IMR-90 (cell line): Measurements from ENCODE around the gene SERPINA3. TPM values are rescaled to one million over a fixed set of nuclear protein-coding genes. Genes with fewer than 3 reads are reported as not detected.

ENCODE experiments used
- ATAC-seq: fragments of 200-7000 bp; cut with Tn5 transposase; 2 replicates; pipeline ENCODE4 v1.9.1; 2020; ENCODE audit warnings: low read depth, mild to moderate bottlenecking, moderate library complexity
- BruUV-seq: library from RNA; stranded (reverse); fragments of 400-500 nt; replicated peaks from 2 replicates; lab custom pipeline; 2021; lab: Mats Ljungman, UMichigan
- CTCF ChIA-PET: fragments of 300-600 bp; formaldehyde crosslinking; extraction: SDS; loops from one replicate; lab custom pipeline; 2021; ENCODE audit warnings: antibody characterized with exemption; lab: Yijun Ruan, JAX
- POLR2A ChIA-PET: fragments of 300-600 bp; sonication (Branson Sonifier 250); formaldehyde crosslinking; loops from one replicate; lab custom pipeline; 2022; ENCODE audit warnings: antibody characterized with exemption; ENCODE audit not compliant: unreplicated experiment; lab: Charles Lee
- DNase-seq: peaks from one replicate; pipeline ENCODE4 v3.0.0; 2013
- H2AFZ ChIP-seq: replicated peaks from 2 replicates; pipeline ENCODE3; 2013; ENCODE audit warnings: low read length, mild to moderate bottlenecking; ENCODE audit not compliant: poor library complexity
- H2AK5ac ChIP-seq: 2 replicates; pipeline ENCODE4 v1.6.1; 2013; ENCODE audit warnings: low read depth, low read length, inconsistent platforms
- H2AK9ac ChIP-seq: replicated peaks from 2 replicates; pipeline ENCODE3; 2013; ENCODE audit warnings: mild to moderate bottlenecking, low read depth, low read length, moderate library complexity; ENCODE audit not compliant: poor library complexity
- H2BK120ac ChIP-seq: 2 replicates; pipeline ENCODE4 v1.6.1; 2013; ENCODE audit warnings: low read depth, low read length, inconsistent platforms
- H2BK15ac ChIP-seq: 3 replicates; pipeline ENCODE4 v1.6.1; 2013; ENCODE audit warnings: low read depth, low read length, inconsistent platforms
- H2BK20ac ChIP-seq: 2 replicates; pipeline ENCODE4 v1.6.1; 2013; ENCODE audit warnings: low read depth, mild to moderate bottlenecking, inconsistent platforms, low read length, moderate library complexity
- H2BK5ac ChIP-seq: 2 replicates; pipeline ENCODE4 v1.6.1; 2013; ENCODE audit warnings: mild to moderate bottlenecking, low read depth, low read length, inconsistent platforms; ENCODE audit not compliant: poor library complexity, severe bottlenecking
- H3K14ac ChIP-seq: replicated peaks from 2 replicates; pipeline ENCODE4 v1.6.1; 2013; ENCODE audit warnings: low read depth, low read length, inconsistent platforms
- H3K18ac ChIP-seq: 2 replicates; pipeline ENCODE4 v1.6.1; 2013; ENCODE audit warnings: low read depth, low read length, control low read depth
- H3K23ac ChIP-seq: 2 replicates; pipeline ENCODE4 v1.6.1; 2013; ENCODE audit warnings: low read depth, low read length, inconsistent platforms
- H3K27ac ChIP-seq: 2 replicates; pipeline ENCODE4 v1.5.1; 2013; ENCODE audit warnings: mild to moderate bottlenecking, control low read depth, low read length; ENCODE audit not compliant: insufficient read depth
- H3K27me3 ChIP-seq: 2 replicates; pipeline ENCODE4 v1.6.1; 2013; ENCODE audit warnings: low read length; ENCODE audit not compliant: control insufficient read depth, insufficient read depth
- H3K36me3 ChIP-seq: 2 replicates; pipeline ENCODE4 v1.6.1; 2013; ENCODE audit warnings: low read length, mixed read lengths; ENCODE audit not compliant: control insufficient read depth, insufficient read depth
- H3K4ac ChIP-seq: 2 replicates; pipeline ENCODE4 v1.6.1; 2013; ENCODE audit warnings: low read depth, low read length, inconsistent platforms
- H3K4me1 ChIP-seq: 2 replicates; pipeline ENCODE4 v1.6.1; 2013; ENCODE audit warnings: low read length, mixed read lengths; ENCODE audit not compliant: control insufficient read depth, insufficient read depth
- H3K4me2 ChIP-seq: 2 replicates; pipeline ENCODE4 v1.6.1; 2013; ENCODE audit warnings: low read depth, mild to moderate bottlenecking, control low read depth, low read length, moderate library complexity
- H3K4me3 ChIP-seq: 2 replicates; pipeline ENCODE4 v1.5.1; 2013; ENCODE audit warnings: low read depth, mild to moderate bottlenecking, control low read depth, low read length, moderate library complexity; ENCODE audit not compliant: insufficient read depth
- H3K56ac ChIP-seq: 2 replicates; pipeline ENCODE4 v1.6.1; 2013; ENCODE audit warnings: low read length, inconsistent platforms; ENCODE audit not compliant: insufficient read depth; ENCODE audit errors: extremely low read depth
- H3K79me1 ChIP-seq, 2 experiments: 2 replicates each; pipeline ENCODE4 v1.6.1; 2013; ENCODE audit warnings: low read length in 2 of 2, inconsistent platforms in 1 of 2, low read depth in 1 of 2
- H3K9ac ChIP-seq: 2 replicates; pipeline ENCODE4 v1.6.1; 2013; ENCODE audit warnings: low read depth, low read length, control low read depth
- H3K9me1 ChIP-seq: 2 replicates; pipeline ENCODE4 v1.6.1; 2013; ENCODE audit warnings: low read length, inconsistent platforms; ENCODE audit not compliant: insufficient read depth
- H3K9me3 ChIP-seq: 2 replicates; pipeline ENCODE4 v1.6.1; 2013; ENCODE audit warnings: low read length; ENCODE audit not compliant: control insufficient read depth, insufficient read depth
- H4K20me1 ChIP-seq: 2 replicates; pipeline ENCODE4 v1.6.1; 2013; ENCODE audit warnings: low read length, inconsistent platforms; ENCODE audit not compliant: insufficient read depth
- H4K5ac ChIP-seq: 2 replicates; pipeline ENCODE4 v1.6.1; 2013; ENCODE audit warnings: mild to moderate bottlenecking, low read depth, low read length, control low read depth
- H4K8ac ChIP-seq, 2 experiments: 2 replicates each; pipeline ENCODE4 v1.6.1; 2013; ENCODE audit warnings: low read depth in 2 of 2, low read length in 2 of 2, control low read depth in 1 of 2, inconsistent platforms in 1 of 2
- H4K91ac ChIP-seq: 2 replicates; pipeline ENCODE4 v1.6.1; 2013; ENCODE audit warnings: low read depth, low read length, inconsistent platforms; ENCODE audit not compliant: insufficient read depth
- BHLHE40 ChIP-seq: fragments of 150-350 bp; IDR thresholded peaks from 2 replicates; pipeline ENCODE4 v1.6.1; 2016; ENCODE audit warnings: mild to moderate bottlenecking, low read depth, low read length
- CEBPB ChIP-seq: IDR thresholded peaks from 2 replicates; pipeline ENCODE4 v1.6.1; 2012; ENCODE audit warnings: low read depth, low read length, improper control_type of control experiment
- CHD1 ChIP-seq: IDR thresholded peaks from 2 replicates; pipeline ENCODE4 v1.6.1; 2012; ENCODE audit warnings: low read depth, low read length, improper control_type of control experiment
- CTCF ChIP-seq: conservative IDR thresholded peaks from 2 replicates; pipeline ENCODE4 v1.5.1; 2012; ENCODE audit warnings: mild to moderate bottlenecking, low read depth, low read length, improper control_type of control experiment
- ELK1 ChIP-seq: fragments of 150-350 bp; IDR thresholded peaks from 2 replicates; pipeline ENCODE4 v1.6.1; 2016; ENCODE audit warnings: low read depth, mild to moderate bottlenecking, low read length, moderate library complexity, borderline replicate concordance
- FOS ChIP-seq: fragments of 150-350 bp; IDR thresholded peaks from 2 replicates; pipeline ENCODE4 v1.6.1; 2016; ENCODE audit warnings: low read depth, low read length
- MAFK ChIP-seq: IDR thresholded peaks from 2 replicates; pipeline ENCODE4 v1.6.1; 2012; ENCODE audit warnings: low read depth, low read length, improper control_type of control experiment
- MAZ ChIP-seq: IDR thresholded peaks from 2 replicates; pipeline ENCODE4 v1.6.1; 2012; ENCODE audit warnings: low read depth, mild to moderate bottlenecking, low read length, improper control_type of control experiment, moderate library complexity, borderline replicate concordance
- MXI1 ChIP-seq: IDR thresholded peaks from 2 replicates; pipeline ENCODE4 v1.6.1; 2012; ENCODE audit warnings: low read depth, mild to moderate bottlenecking, low read length, moderate library complexity, borderline replicate concordance
- NFE2L2 ChIP-seq: fragments of 150-350 bp; IDR thresholded peaks from 2 replicates; pipeline ENCODE4 v1.6.1; 2016; ENCODE audit warnings: low read depth, mild to moderate bottlenecking, low read length
- POLR2A ChIP-seq: IDR thresholded peaks from 2 replicates; pipeline ENCODE4 v1.6.1; 2012; ENCODE audit warnings: mild to moderate bottlenecking, low read depth, low read length
- RAD21 ChIP-seq: IDR thresholded peaks from 2 replicates; pipeline ENCODE4 v1.6.1; 2012; ENCODE audit warnings: low read length, improper control_type of control experiment
- RCOR1 ChIP-seq: IDR thresholded peaks from 2 replicates; pipeline ENCODE4 v1.6.1; 2012; ENCODE audit warnings: mild to moderate bottlenecking, low read length, improper control_type of control experiment; ENCODE audit not compliant: insufficient replicate concordance
- RFX5 ChIP-seq: IDR thresholded peaks from 2 replicates; pipeline ENCODE4 v1.8.0; 2012; ENCODE audit warnings: low read depth, mild to moderate bottlenecking, low read length, moderate library complexity
- SMC3 ChIP-seq: fragments of 150-350 bp; IDR thresholded peaks from 2 replicates; pipeline ENCODE4 v1.6.1; 2016; ENCODE audit warnings: low read depth, mild to moderate bottlenecking, antibody characterized with exemption, low read length, moderate library complexity
- USF2 ChIP-seq: fragments of 150-350 bp; IDR thresholded peaks from 2 replicates; pipeline ENCODE4 v1.6.1; 2017; ENCODE audit warnings: mild to moderate bottlenecking, antibody characterized with exemption, low read length, low read depth
- WGBS, 2 experiments: methylation state at CpG; one replicate each; pipeline versions ENCODE4 v1.1.5 to v1.1.7; 2013; ENCODE audit warnings: missing lambda C conversion rate in 2 of 2; ENCODE audit not compliant: insufficient read length in 1 of 2; ENCODE audit errors: extremely low coverage in 2 of 2; 5-methylcytosine and 5-hydroxymethylcytosine counted together
- dilution Hi-C: fragments of 300-500 bp; cut with HindIII; formaldehyde crosslinking; loops from one replicate; pipeline ENCODE4 v1.14.3; 2018; ENCODE audit warnings: low sequenced_read_pairs; ENCODE audit not compliant: unreplicated experiment
- in situ Hi-C: fragments of 300-500 bp; cut with MboI; formaldehyde crosslinking; loops from 3 replicates; pipeline ENCODE4 v1.14.3; 2019; ENCODE audit warnings: low sequenced_read_pairs, inconsistent platforms, mixed read lengths
- intact Hi-C: fragments of 100-400 bp; cut with micrococcal nuclease; formaldehyde crosslinking; loops from 2 replicates; pipeline ENCODE4 v1.10.0; 2022
- polyA plus RNA-seq, 3 experiments: library from polyadenylated mRNA; depleted of rRNA; stranded (reverse); fragments of >200 nt; gene quantifications; 2 replicates each; pipeline ENCODE4 v1.2.3, GENCODE V29; 2012; ENCODE audit warnings: low replicate concordance in 1 of 3
- total RNA-seq: library from RNA; depleted of rRNA; stranded (reverse); fragments of >200 nt; gene quantifications from 2 replicates; pipeline ENCODE4 v1.2.3, GENCODE V29; 2012

SERPINA3 gene
- total and polyA plus RNA-seq, 2 of the 4 experiments (the other 2 are of a cell fraction), result 0.36 to 0.48 TPM

GRCh38 chr14:94598506-94598815 lies 13.7 kb upstream of the SERPINA3 start:
- BruUV-seq, result no TSS peak
- Histone ChIP-seq H3K4me2 (no peak overlapping the region), H2AK5ac (no peak overlapping the region), H3K4ac (peak overlapping the region; percentile 65; the same call in 1 of the 2 replicates), H3K18ac (no peak overlapping the region; the same call in 1 of the 2 replicates), H4K5ac (no peak overlapping the region), H3K9ac (no peak overlapping the region), H4K20me1 (no peaks in the 10 kb centered on the region), H3K9me3 (no peaks in the 10 kb centered on the region), H3K27ac (no peak overlapping the region), H3K36me3 (no peaks in the 10 kb centered on the region), H2BK120ac (peak overlapping the region; percentile 82; the same call in 1 of the 2 replicates), H3K27me3 (no peaks in the 10 kb centered on the region; the same call in 1 of the 2 replicates), H3K79me1 (no peaks in the 10 kb centered on the region), H3K14ac (no peak overlapping the region), H2AFZ (no peak overlapping the region), H4K91ac (peak overlapping the region; percentile 92), H3K4me3 (no peak overlapping the region), H3K56ac (no peak overlapping the region), H3K9me1 (peaks cover 7% of the 10 kb centered on the region; the same call in 1 of the 2 replicates), H3K23ac (no peak overlapping the region), H3K4me1 (peaks cover 20% of the 10 kb centered on the region), H2BK20ac (0 out of 2 replicates have a peak overlapping the region, but pooled peaks have one; percentile 69), H2BK15ac (no peak overlapping the region), H2AK9ac (no peak overlapping the region), H2BK5ac (no peak overlapping the region), H4K8ac (peak overlapping the region in 1 of 2 experiments; percentile 9; a peak in 1 of 4 replicates)
- 76% methylated on average over 3 of the region's 7 CpGs; no CpG with 5 or more reads in 1 of the 2 experiments for WGBS, 2 experiments
- DNase-seq, result no peak
- TF ChIP-seq FOS (no peak), CTCF (no peak), NFE2L2 (no peak), BHLHE40 (no peak), USF2 (no peak), MAFK (no peak), MXI1 (no peak), CEBPB (no peak), CHD1 (no peak), POLR2A (no peak), MAZ (no peak), SMC3 (no peak), RFX5 (no peak), RCOR1 (no peak), ELK1 (no peak), RAD21 (no peak)
- in situ Hi-C loops (no loop called here), dilution Hi-C loops (no loop called here), intact Hi-C loops (no loop called here)
- ATAC-seq, result no peak
- ChIA-PET CTCF (interaction anchor here (0.8 to 0.9 kb wide), 2 partner anchors 92 to 266 kb away, joined by 3 read pairs; no protein-coding TSS in a partner anchor), POLR2A (no interaction called here)
